Gastrocnemius medialis (tissue), 4 donors: ENCODE data around the gene MYLK. TPM values are rescaled to one million over a fixed set of nuclear protein-coding genes. Genes with fewer than 3 reads are reported as not detected.

ENCODE experiments used
- ATAC-seq, 2 donors: fragments of 150-250 bp; one replicate each; pipeline ENCODE4 v1.9.1; 2016
- DNase-seq, 2 donors: peaks; one replicate each; pipeline ENCODE4 v3.0.0-alpha.2; 2019
- H3K27ac ChIP-seq, 4 donors: fragments of 200-600 bp; sonication (generic); 1 replicate in 1 of 4; 2 replicates in 3 of 4; pipeline ENCODE4 v1.5.1; 2016 to 2018; ENCODE audit warnings: mild to moderate bottlenecking in 2 of 4, moderate library complexity in 1 of 4
- H3K27me3 ChIP-seq, 3 donors: fragments of 200-600 bp; sonication (generic) in 2 of 3; 1 replicate in 1 of 3; 2 replicates in 2 of 3; pipeline versions ENCODE4 v1.5.1 to v1.6.0; 2016 to 2019; ENCODE audit warnings: mild to moderate bottlenecking in 1 of 3, moderate library complexity in 1 of 3
- H3K36me3 ChIP-seq, 2 donors: fragments of 200-600 bp; sonication (generic) in 1 of 2; one replicate each; pipeline ENCODE4 v1.5.1; 2017 to 2018
- H3K4me1 ChIP-seq, 2 donors: fragments of 200-600 bp; sonication (generic) in 1 of 2; one replicate each; pipeline ENCODE4 v1.5.1; 2016 to 2017; ENCODE audit warnings: mild to moderate bottlenecking in 2 of 2
- H3K4me3 ChIP-seq, 4 donors: fragments of 200-600 bp; sonication (generic) in 3 of 4; 1 replicate in 1 of 4; 2 replicates in 3 of 4; pipeline ENCODE4 v1.5.1; 2016 to 2019; ENCODE audit warnings: mild to moderate bottlenecking in 2 of 4
- H3K9me3 ChIP-seq, 3 donors: fragments of 200-600 bp; sonication (generic) in 2 of 3; 1 replicate in 1 of 3; 2 replicates in 2 of 3; pipeline ENCODE4 v1.5.1; 2016 to 2019
- CTCF ChIP-seq, 5 experiments: fragments of 450-650 bp in 3 of 5; fragments of 200-600 bp in 2 of 5; sonication (generic) in 2 of 5; IDR thresholded peaks in 4 of 5; conservative IDR thresholded peaks in 1 of 5; 1 replicate in 4 of 5; 2 replicates in 1 of 5; pipeline ENCODE4 v1.5.1; 2016 to 2019; ENCODE audit warnings: antibody characterized with exemption in 5 of 5, mild to moderate bottlenecking in 3 of 5, moderate library complexity in 3 of 5
- POLR2A ChIP-seq, 2 donors: fragments of 450-650 bp; IDR thresholded peaks; one replicate each; pipeline ENCODE4 v1.6.1; 2017; ENCODE audit warnings: antibody characterized with exemption in 2 of 2, mild to moderate bottlenecking in 2 of 2, moderate library complexity in 2 of 2
- in situ Hi-C, 4 donors: fragments of 200-750 bp; cut with MboI; loops; one replicate each; pipeline versions ENCODE4 v1.15.0 to v1.8.0; 2017; ENCODE audit warnings: low sequenced_read_pairs in 4 of 4
- intact Hi-C: fragments of 100-400 bp; cut with DNase I; formaldehyde crosslinking; loops from one replicate; pipeline ENCODE4 v1.15.1; 2023; ENCODE audit warnings: low total_unique reads
- total RNA-seq, 4 donors: library from RNA; depleted of rRNA; stranded (reverse); fragments of >200 nt; gene quantifications; one replicate each; pipeline versions ENCODE4 v1.1.0 to v1.2.3, GENCODE V29; 2016

The MYLK gene
- total RNA-seq, 4 donors from 2014 or later = 5.6 to 19.6 (median 8.8) TPM

- no peaks in the 10 kb centered on the region for H3K9me3 ChIP-seq
- no peaks in the 10 kb centered on the region for H3K36me3 ChIP-seq
- no peak overlapping the region for H3K4me3 ChIP-seq
- DNase-seq (no peak), ATAC-seq (no peak)
- no peaks in the 10 kb centered on the region for H3K27me3 ChIP-seq
- TF ChIP-seq CTCF (IDR thresholded peaks at IDR 0.05 in 4 of 5, conservative IDR thresholded peaks at IDR 0.05 in 1 of 5) = no peak
- no peak for TF ChIP-seq POLR2A (IDR thresholded peaks at IDR 0.05)
- H3K27ac ChIP-seq = no peak overlapping the region
- intact Hi-C loops (no loop called here), in situ Hi-C loops (no loop called here)
- no peaks in the 10 kb centered on the region for H3K4me1 ChIP-seq
Observed at GRCh38 chr3:123629747-123630047, 254.4 kb downstream of the MYLK start.

GRCh38 chr3:123628996-123629746 is 255.0 kb downstream of the MYLK start:
- no peak overlapping the region for H3K27ac ChIP-seq
- ATAC-seq (no peak), DNase-seq (no peak)
- intact Hi-C loops (no loop called here), in situ Hi-C loops (no loop called here)
- H3K4me3 ChIP-seq = no peak overlapping the region
- H3K27me3 ChIP-seq = no peaks in the 10 kb centered on the region
- no peaks in the 10 kb centered on the region for H3K9me3 ChIP-seq
- H3K4me1 ChIP-seq = no peaks in the 10 kb centered on the region
- TF ChIP-seq CTCF (IDR thresholded peaks at IDR 0.05 in 4 of 5, conservative IDR thresholded peaks at IDR 0.05 in 1 of 5) = no peak
- TF ChIP-seq POLR2A (IDR thresholded peaks at IDR 0.05) = no peak
- no peaks in the 10 kb centered on the region for H3K36me3 ChIP-seq

- DNase-seq = no peak
- TF ChIP-seq POLR2A (IDR thresholded peaks at IDR 0.05) (no peak), CTCF (IDR thresholded peaks at IDR 0.05 in 4 of 5, conservative IDR thresholded peaks at IDR 0.05 in 1 of 5) (no peak)
Observed at GRCh38 chr3:123627673-123628670, 256.2 kb downstream of the MYLK start.

GRCh38 chr3:123626881-123627280 is 257.3 kb downstream of the MYLK start:
- H3K27me3 ChIP-seq = no peaks in the 10 kb centered on the region
- H3K36me3 ChIP-seq = no peaks in the 10 kb centered on the region
- no peaks in the 10 kb centered on the region for H3K4me1 ChIP-seq
- no peak overlapping the region for H3K4me3 ChIP-seq
- TF ChIP-seq CTCF (IDR thresholded peaks at IDR 0.05 in 4 of 5, conservative IDR thresholded peaks at IDR 0.05 in 1 of 5) (no peak), POLR2A (IDR thresholded peaks at IDR 0.05) (no peak)
- no peak for ATAC-seq
- in situ Hi-C loops = no loop called here
- DNase-seq = no peak
- H3K27ac ChIP-seq = no peak overlapping the region
- H3K9me3 ChIP-seq = no peaks in the 10 kb centered on the region
- intact Hi-C loops = no loop called here

More at GRCh38 chr3:123627673-123628670, 256.2 kb downstream of the MYLK start:
- no peak overlapping the region for H3K4me3 ChIP-seq
- in situ Hi-C loops (no loop called here), intact Hi-C loops (no loop called here)
- no peak for ATAC-seq
- no peaks in the 10 kb centered on the region for H3K4me1 ChIP-seq
- no peaks in the 10 kb centered on the region for H3K9me3 ChIP-seq
- H3K27me3 ChIP-seq = no peaks in the 10 kb centered on the region
- H3K27ac ChIP-seq = no peak overlapping the region
- no peaks in the 10 kb centered on the region for H3K36me3 ChIP-seq
